SK-MEL-5 (cell line): ENCODE data around the gene DTNA. TPM values are rescaled to one million over a fixed set of nuclear protein-coding genes. Genes with fewer than 3 reads are reported as not detected.
"Not testable (repeated sequence)": the region's sequence is repeated elsewhere in the genome, so short reads cannot be mapped to it uniquely, and the experiment has no call there.

Source experiments
- DNase-seq: peaks from one replicate; pipeline ENCODE4 v3.0.0-alpha.2; 2016; ENCODE audit warnings: low read depth, low spot score
- in situ Hi-C: cut with HindIII; loops from 2 replicates; pipeline ENCODE4 v1.10.0; 2016; ENCODE audit warnings: low sequenced_read_pairs, high pct_unique_total_duplicates, low pct_unique_long_range_greater_than_20kb
- total RNA-seq: library from RNA; depleted of rRNA; stranded (reverse); fragments of >200 nt; shearing (Covaris generic); gene quantifications from 2 replicates; pipeline ENCODE4 v1.2.3, GENCODE V29; 2014

DTNA gene
- total RNA-seq, 1 experiment from 2014 or later, result 3.6 TPM

GRCh38 chr18:34892379-34892778, 182.3 kb downstream of the DTNA start:
- no peak for DNase-seq
- in situ Hi-C loops, result no loop called here

- no peak for DNase-seq
- in situ Hi-C loops, result no loop called here
Measured at GRCh38 chr18:34893239-34893638, 183.1 kb downstream of the DTNA start.

GRCh38 chr18:34901299-34901698, 191.2 kb downstream of the DTNA start:
- in situ Hi-C loops, result no loop called here
- DNase-seq, result peak; percentile 42

- in situ Hi-C loops, result no loop called here
- DNase-seq, result no peak
Measured at GRCh38 chr18:34904994-34905393, 194.9 kb downstream of the DTNA start.

GRCh38 chr18:34906985-34907384, 196.9 kb downstream of the DTNA start:
- DNase-seq, in situ Hi-C loops: not testable (repeated sequence)

GRCh38 chr18:34909637-34910364, 199.7 kb downstream of the DTNA start:
- no peak for DNase-seq
- in situ Hi-C loops, result no loop called here

- in situ Hi-C loops, result no loop called here
- DNase-seq, result no peak
Measured at GRCh38 chr18:34911081-34911480, 201.0 kb downstream of the DTNA start.

- in situ Hi-C loops, result no loop called here
- DNase-seq, result no peak
Measured at GRCh38 chr18:34911661-34912384, 201.7 kb downstream of the DTNA start.

GRCh38 chr18:34913837-34914661, 204.0 kb downstream of the DTNA start:
- DNase-seq, result peak; percentile 67
- in situ Hi-C loops, result no loop called here

GRCh38 chr18:34915046-34915445, 204.9 kb downstream of the DTNA start:
- DNase-seq, result no peak
- in situ Hi-C loops, result no loop called here

GRCh38 chr18:34916539-34916938, 206.4 kb downstream of the DTNA start:
- DNase-seq, in situ Hi-C loops: not testable (repeated sequence)

GRCh38 chr18:34918856-34919255, 208.8 kb downstream of the DTNA start:
- in situ Hi-C loops, result no loop called here
- DNase-seq, result no peak

- DNase-seq, result no peak
- in situ Hi-C loops, result no loop called here
Measured at GRCh38 chr18:34921226-34921625, 211.1 kb downstream of the DTNA start.

- in situ Hi-C loops, result no loop called here
- no peak for DNase-seq
Measured at GRCh38 chr18:34921811-34922385, 211.8 kb downstream of the DTNA start.

- in situ Hi-C loops, DNase-seq: not testable (repeated sequence)
Measured at GRCh38 chr18:34922594-34922993, 212.5 kb downstream of the DTNA start.

- no peak for DNase-seq
- in situ Hi-C loops, result no loop called here
Measured at GRCh38 chr18:34923911-34924310, 213.8 kb downstream of the DTNA start.

- in situ Hi-C loops, result no loop called here
- DNase-seq, result no peak
Measured at GRCh38 chr18:34926683-34927082, 216.6 kb downstream of the DTNA start.
